Endothelial cell of hepatic sinusoid (primary cell): Measurements from ENCODE around the gene ANKRD44.

Source experiments
- in situ Hi-C: cut with HindIII; loops from 2 replicates; pipeline ENCODE4 v1.10.0; 2017; ENCODE audit warnings: low sequenced_read_pairs

The ANKRD44 gene

DNA sequence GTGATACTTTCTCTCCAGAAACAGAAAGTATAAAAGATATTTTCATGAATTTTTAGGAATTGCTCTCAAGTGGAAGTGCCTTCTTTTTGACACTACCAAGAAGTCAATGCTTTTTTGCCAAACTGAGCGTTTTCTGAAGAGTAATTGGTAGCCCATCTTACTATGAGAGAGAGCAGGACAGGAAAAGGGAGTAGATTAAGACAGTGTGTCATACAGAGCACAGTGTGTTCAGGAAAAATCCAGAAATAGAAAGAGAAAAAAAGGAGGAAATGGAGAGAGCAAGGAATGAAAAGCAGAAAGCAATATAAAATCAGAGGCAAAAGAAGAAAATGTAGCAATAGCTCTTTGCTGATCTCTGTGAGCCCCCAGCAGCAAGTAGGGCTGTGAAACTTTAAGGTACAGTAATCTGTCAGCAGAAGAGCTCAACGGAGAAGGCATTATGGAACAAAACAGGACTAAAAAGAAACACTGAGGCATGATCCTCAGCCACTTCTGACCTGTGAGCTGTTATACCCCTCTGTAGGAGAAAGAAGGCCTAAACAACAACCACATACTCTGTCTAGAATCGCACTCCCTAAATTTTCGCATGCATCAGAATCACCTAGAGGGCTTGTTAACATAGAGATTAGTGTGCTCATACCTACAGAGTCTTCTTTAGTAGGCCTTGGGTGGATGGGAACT, 369.0 kb downstream of the ANKRD44 start:
- in situ Hi-C loops, result no loop called here

GRCh38 chr2:196939371-196939770, 371.2 kb downstream of the ANKRD44 start:
- in situ Hi-C loops, result no loop called here
